CD8-positive, alpha-beta memory T cell (primary cell): Measurements from ENCODE around the gene PTTG2. TPM values are rescaled to one million over a fixed set of nuclear protein-coding genes. Genes with fewer than 3 reads are reported as not detected.

Experiments
- CTCF ChIA-PET: fragments of 350-600 bp; sonication (Branson Sonifier 250); formaldehyde crosslinking; loops from one replicate; lab custom pipeline; 2021; ENCODE audit warnings: antibody characterized with exemption; lab: Charles Lee
- POLR2A ChIA-PET: fragments of 350-600 bp; sonication (Branson Sonifier 250); formaldehyde crosslinking; loops from one replicate; lab custom pipeline; 2021; ENCODE audit warnings: antibody characterized with exemption; lab: Charles Lee
- DNase-seq, 5 donors: peaks; one replicate each; pipeline versions ENCODE4 v3.0.0 to v3.0.0-alpha.2; 2020 to 2022; ENCODE audit warnings: mixed read lengths in 1 of 5
- H3K27ac ChIP-seq: one replicate; pipeline ENCODE4 v1.7.0; 2013; ENCODE audit warnings: low read depth, mild to moderate bottlenecking, low read length, moderate library complexity
- H3K27me3 ChIP-seq: 2 replicates; pipeline ENCODE4 v1.7.0; 2013; ENCODE audit warnings: low read length, mild to moderate bottlenecking; ENCODE audit not compliant: insufficient read depth, poor library complexity, severe bottlenecking
- H3K36me3 ChIP-seq: 2 replicates; pipeline ENCODE4 v1.7.0; 2013; ENCODE audit warnings: mild to moderate bottlenecking, low read length, moderate library complexity; ENCODE audit not compliant: insufficient read depth
- H3K4me1 ChIP-seq: 2 replicates; pipeline ENCODE4 v1.7.0; 2013; ENCODE audit warnings: mild to moderate bottlenecking, low read length, moderate library complexity; ENCODE audit not compliant: insufficient read depth
- H3K4me3 ChIP-seq: 2 replicates; pipeline ENCODE4 v1.7.0; 2013; ENCODE audit warnings: mild to moderate bottlenecking, low read length
- H3K9me3 ChIP-seq: 2 replicates; pipeline ENCODE4 v1.7.0; 2013; ENCODE audit warnings: mild to moderate bottlenecking, low read length
- H3K27ac Mint-ChIP-seq, 8 donors: one replicate each; pipeline ENCODE4 v1.8.0; 2020 to 2021; ENCODE audit warnings: mixed read lengths in 8 of 8, mild to moderate bottlenecking in 6 of 8, inconsistent platforms in 3 of 8, moderate library complexity in 3 of 8
- H3K27me3 Mint-ChIP-seq, 2 donors: one replicate each; pipeline ENCODE4 v1.8.0; 2020 to 2021; ENCODE audit warnings: mixed read lengths in 2 of 2, mild to moderate bottlenecking in 1 of 2, moderate library complexity in 1 of 2
- H3K36me3 Mint-ChIP-seq, 3 donors: one replicate each; pipeline ENCODE4 v1.8.0; 2020 to 2021; ENCODE audit warnings: mixed read lengths in 3 of 3, inconsistent platforms in 1 of 3, mild to moderate bottlenecking in 1 of 3
- H3K4me1 Mint-ChIP-seq, 3 donors: one replicate each; pipeline ENCODE4 v1.8.0; 2020 to 2021; ENCODE audit warnings: mixed read lengths in 3 of 3, inconsistent platforms in 1 of 3, mild to moderate bottlenecking in 1 of 3
- H3K4me3 Mint-ChIP-seq, 7 donors: one replicate each; pipeline ENCODE4 v1.8.0; 2020 to 2021; ENCODE audit warnings: mixed read lengths in 7 of 7, mild to moderate bottlenecking in 6 of 7, moderate library complexity in 4 of 7, inconsistent platforms in 2 of 7
- H3K9me3 Mint-ChIP-seq, 5 donors: one replicate each; pipeline ENCODE4 v1.8.0; 2020 to 2022; ENCODE audit warnings: mixed read lengths in 5 of 5, mild to moderate bottlenecking in 3 of 5, moderate library complexity in 2 of 5, inconsistent platforms in 1 of 5
- polyA plus RNA-seq: library from polyadenylated mRNA; unstranded; fragments of 300-500 nt; fragmentation: Illumina TruSeq; gene quantifications from one replicate; pipeline ENCODE4 v1.2.3, GENCODE V29; 2021
- total RNA-seq, 2 experiments: library from RNA; stranded (reverse); gene quantifications; one replicate each; pipeline ENCODE4 v1.2.3, GENCODE V29; 2021

PTTG2 gene
- total and polyA plus RNA-seq, 3 experiments from 2014 or later = 0.55 TPM; not detected in 2

DNA sequence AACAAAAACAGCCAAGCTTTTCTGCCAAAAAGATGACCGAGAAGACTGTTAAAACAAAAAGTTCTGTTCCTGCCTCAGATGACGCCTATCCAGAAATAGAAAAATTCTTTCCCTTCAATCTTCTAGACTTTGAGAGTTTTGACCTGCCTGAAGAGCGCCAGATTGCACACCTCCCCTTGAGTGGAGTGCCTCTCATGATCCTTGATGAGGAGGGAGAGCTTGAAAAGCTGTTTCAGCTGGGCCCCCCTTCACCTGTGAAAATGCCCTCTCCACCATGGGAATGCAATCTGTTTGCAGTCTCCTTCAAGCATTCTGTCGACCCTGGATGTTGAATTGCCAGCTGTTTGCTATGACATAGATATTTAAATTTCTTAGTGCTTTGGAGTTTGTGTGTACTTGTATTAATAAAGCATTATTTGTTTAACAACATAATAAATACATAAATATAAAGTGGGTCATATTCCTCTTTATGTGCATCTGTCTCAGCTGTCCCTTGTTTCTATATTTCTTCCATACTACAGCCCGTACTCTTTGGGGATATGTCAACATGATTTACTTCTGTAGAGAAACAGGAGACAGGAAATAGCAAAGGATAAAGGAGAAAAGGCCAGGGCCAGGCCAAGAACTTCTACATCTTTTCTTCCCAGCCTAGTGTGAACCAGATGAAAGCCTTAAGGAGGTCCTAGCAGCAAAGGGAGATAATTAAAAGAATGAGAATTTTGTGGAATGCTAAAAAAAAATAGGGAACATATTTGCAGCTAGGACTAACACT is 667 bp downstream of the PTTG2 start:
- no peaks in the 10 kb centered on the region for H3K9me3 ChIP-seq
- ChIA-PET CTCF (no interaction called here), POLR2A (no interaction called here)
- no peaks in the 10 kb centered on the region for H3K4me1 ChIP-seq
- no peaks in the 10 kb centered on the region for H3K36me3 ChIP-seq
- H3K27me3 ChIP-seq = no peaks in the 10 kb centered on the region
- H3K4me1 Mint-ChIP-seq = peaks cover 13 to 19% (median 17%) of the 10 kb centered on the region in 3 donors
- H3K27me3 Mint-ChIP-seq = no peaks in the 10 kb centered on the region
- H3K4me3 ChIP-seq = no peak overlapping the region
- no peaks in the 10 kb centered on the region for H3K9me3 Mint-ChIP-seq
- H3K4me3 Mint-ChIP-seq = no peak overlapping the region
- no peak for DNase-seq
- no peak overlapping the region for H3K27ac ChIP-seq
- peaks cover 0 to 7% (median 1%) of the 10 kb centered on the region in 3 donors for H3K36me3 Mint-ChIP-seq
- peak overlapping the region in 1 of 8 donors; percentile 79 for H3K27ac Mint-ChIP-seq

DNA sequence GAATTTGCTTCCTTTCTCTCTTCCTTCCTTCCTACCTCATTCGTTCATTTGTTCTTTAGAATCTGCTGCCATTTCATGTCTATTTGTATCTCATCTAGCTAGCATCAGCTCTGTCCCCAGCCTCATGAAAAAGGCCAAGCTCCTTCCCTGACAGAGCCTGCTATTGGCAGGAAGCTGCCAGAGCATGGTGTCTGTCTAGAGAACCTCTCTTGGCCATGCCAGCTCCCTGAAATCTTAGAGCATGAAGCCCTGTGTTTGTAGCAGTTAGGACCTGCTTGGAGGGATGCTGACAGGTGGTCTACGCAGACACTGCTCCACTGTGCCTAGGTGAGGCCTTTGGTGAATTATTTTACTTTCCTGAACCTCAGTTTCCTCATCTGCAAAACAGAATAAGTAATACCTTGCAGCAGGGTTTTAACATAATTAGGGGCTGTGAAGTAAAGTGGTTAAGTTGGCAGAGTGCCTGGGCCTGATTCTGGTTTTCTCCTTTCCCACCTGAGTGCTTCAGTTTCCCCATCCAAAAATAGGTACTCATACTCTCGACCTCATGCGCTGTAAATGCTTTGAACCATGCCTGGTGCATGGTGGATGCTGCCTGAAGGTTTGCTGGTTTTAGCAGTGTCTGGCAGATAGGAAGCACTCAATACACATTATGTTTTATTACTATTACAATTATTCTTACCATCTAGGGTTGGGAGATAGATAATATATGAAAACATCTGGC is 4.7 kb downstream of the PTTG2 start:
- Mint-ChIP-seq H3K27me3 (no peaks in the 10 kb centered on the region), H3K9me3 (no peaks in the 10 kb centered on the region), H3K4me1 (peaks cover 15 to 25% (median 21%) of the 10 kb centered on the region in 3 donors), H3K4me3 (no peak overlapping the region), H3K36me3 (peaks cover 0 to 4% (median 2%) of the 10 kb centered on the region in 3 donors), H3K27ac (peak overlapping the region in 4 of 8 donors; percentile 64 to 96 (median 75))
- no peak for DNase-seq
- ChIA-PET CTCF (no interaction called here), POLR2A (no interaction called here)
- Histone ChIP-seq H3K4me1 (no peaks in the 10 kb centered on the region), H3K4me3 (no peak overlapping the region), H3K27me3 (no peaks in the 10 kb centered on the region), H3K9me3 (no peaks in the 10 kb centered on the region), H3K27ac (no peak overlapping the region), H3K36me3 (no peaks in the 10 kb centered on the region)

DNA sequence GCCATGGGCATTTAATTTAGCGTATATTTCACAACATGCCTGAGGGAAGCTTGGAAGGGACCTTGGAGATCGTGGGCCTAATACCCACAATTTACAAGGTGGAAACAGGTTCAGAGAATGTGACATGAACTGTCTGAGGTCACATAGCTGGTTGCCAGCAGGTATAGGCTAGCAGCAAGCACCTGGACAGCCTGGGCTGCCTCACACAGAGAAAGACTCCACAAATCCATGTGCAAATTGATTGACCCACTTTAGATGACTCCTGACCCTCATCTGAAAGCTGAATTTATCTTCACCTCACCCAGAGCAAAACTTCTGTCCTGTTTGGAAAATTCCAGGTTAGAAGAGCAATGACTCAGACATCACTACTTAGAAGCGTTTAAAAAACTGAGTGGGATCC is 5.8 kb downstream of the PTTG2 start:
- Mint-ChIP-seq H3K4me3 (no peak overlapping the region), H3K4me1 (peaks cover 24 to 30% (median 27%) of the 10 kb centered on the region in 3 donors)
- POLR2A ChIA-PET = no interaction called here

GRCh38 chr4:37967736-37968135 is 7.5 kb downstream of the PTTG2 start:
- Mint-ChIP-seq H3K27ac (no peak overlapping the region), H3K4me3 (no peak overlapping the region), H3K9me3 (no peaks in the 10 kb centered on the region), H3K4me1 (peaks cover 24 to 30% (median 27%) of the 10 kb centered on the region in 3 donors), H3K36me3 (peaks cover 0 to 8% (median 2%) of the 10 kb centered on the region in 3 donors), H3K27me3 (no peaks in the 10 kb centered on the region)
- DNase-seq = no peak
- no peaks in the 10 kb centered on the region for H3K4me1 ChIP-seq
- ChIA-PET CTCF (interaction anchor here (1.1 to 1.6 kb wide), 2 partner anchors 10 to 165 kb away, joined by 3 to 5 read pairs; no protein-coding TSS in a partner anchor), POLR2A (no interaction called here)
- no peaks in the 10 kb centered on the region for H3K9me3 ChIP-seq
- no peaks in the 10 kb centered on the region for H3K36me3 ChIP-seq
- no peak overlapping the region for H3K27ac ChIP-seq
- H3K27me3 ChIP-seq = no peaks in the 10 kb centered on the region
- H3K4me3 ChIP-seq = no peak overlapping the region

More for the DNA sequence above, 5.8 kb downstream of the PTTG2 start:
- CTCF ChIA-PET = no interaction called here
- Mint-ChIP-seq H3K9me3 (no peaks in the 10 kb centered on the region), H3K27ac (no peak overlapping the region), H3K36me3 (peaks cover 0 to 8% (median 2%) of the 10 kb centered on the region in 3 donors), H3K27me3 (no peaks in the 10 kb centered on the region)
- no peak overlapping the region for H3K27ac ChIP-seq
- H3K4me1 ChIP-seq = no peaks in the 10 kb centered on the region
- no peak for DNase-seq
- no peaks in the 10 kb centered on the region for H3K27me3 ChIP-seq
- H3K36me3 ChIP-seq = no peaks in the 10 kb centered on the region
- H3K4me3 ChIP-seq = no peak overlapping the region
- no peaks in the 10 kb centered on the region for H3K9me3 ChIP-seq

GRCh38 chr4:37968747-37969146 is 8.5 kb downstream of the PTTG2 start:
- Mint-ChIP-seq H3K4me1 (peaks cover 23 to 29% (median 26%) of the 10 kb centered on the region in 3 donors), H3K9me3 (no peaks in the 10 kb centered on the region), H3K27me3 (no peaks in the 10 kb centered on the region), H3K27ac (no peak overlapping the region), H3K4me3 (no peak overlapping the region), H3K36me3 (peaks cover 0 to 8% (median 2%) of the 10 kb centered on the region in 3 donors)
- H3K4me3 ChIP-seq = no peak overlapping the region
- ChIA-PET CTCF (no interaction called here), POLR2A (no interaction called here)
- no peaks in the 10 kb centered on the region for H3K4me1 ChIP-seq
- no peaks in the 10 kb centered on the region for H3K36me3 ChIP-seq
- no peak for DNase-seq
- no peak overlapping the region for H3K27ac ChIP-seq
- no peaks in the 10 kb centered on the region for H3K9me3 ChIP-seq
- no peaks in the 10 kb centered on the region for H3K27me3 ChIP-seq

GRCh38 chr4:37970702-37971101 is 10.5 kb downstream of the PTTG2 start:
- Histone ChIP-seq H3K27me3 (no peaks in the 10 kb centered on the region), H3K4me3 (no peak overlapping the region), H3K4me1 (no peaks in the 10 kb centered on the region), H3K36me3 (no peaks in the 10 kb centered on the region), H3K27ac (no peak overlapping the region), H3K9me3 (no peaks in the 10 kb centered on the region)
- H3K27ac Mint-ChIP-seq = peak overlapping the region in 1 of 8 donors; percentile 24
- ChIA-PET CTCF (interaction anchor here (1.0 kb wide), 1 partner anchor 23 kb away, joined by 3 read pairs; no protein-coding TSS in a partner anchor), POLR2A (no interaction called here)
- peak; percentile 16 to 67 (median 31) for DNase-seq
- peaks cover 11 to 14% (median 11%) of the 10 kb centered on the region in 3 donors for H3K4me1 Mint-ChIP-seq
- H3K4me3 Mint-ChIP-seq = no peak overlapping the region
- peaks cover 0 to 8% (median 2%) of the 10 kb centered on the region in 3 donors for H3K36me3 Mint-ChIP-seq
- H3K27me3 Mint-ChIP-seq = no peaks in the 10 kb centered on the region
- no peaks in the 10 kb centered on the region for H3K9me3 Mint-ChIP-seq

DNA sequence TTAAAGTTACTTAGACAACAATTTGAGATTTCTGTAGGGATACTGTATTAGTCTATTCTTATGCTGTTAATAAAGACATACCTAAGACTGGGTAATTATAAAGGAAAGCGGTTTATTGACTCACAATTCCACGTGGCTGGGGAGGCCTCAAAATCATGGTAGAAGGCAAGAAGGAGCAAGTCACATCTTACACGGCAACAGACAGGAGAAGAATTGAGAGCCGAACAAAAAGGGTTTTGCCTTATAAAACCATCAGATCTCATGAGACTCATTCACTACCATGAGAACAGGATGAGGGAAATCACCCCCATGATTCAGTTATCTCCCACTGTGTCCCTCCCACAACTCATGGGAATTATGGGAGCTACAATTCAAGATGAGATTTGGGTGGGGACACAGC is 11.0 kb downstream of the PTTG2 start:
- Histone ChIP-seq H3K4me1 (no peaks in the 10 kb centered on the region), H3K4me3 (no peak overlapping the region), H3K27ac (no peak overlapping the region), H3K27me3 (no peaks in the 10 kb centered on the region), H3K9me3 (no peaks in the 10 kb centered on the region), H3K36me3 (no peaks in the 10 kb centered on the region)
- no peak for DNase-seq
- Mint-ChIP-seq H3K4me3 (no peak overlapping the region), H3K9me3 (no peaks in the 10 kb centered on the region), H3K27ac (peak overlapping the region in 2 of 8 donors; percentile 23 to 38), H3K36me3 (peaks cover 0 to 8% (median 2%) of the 10 kb centered on the region in 3 donors), H3K27me3 (no peaks in the 10 kb centered on the region), H3K4me1 (peaks cover 11 to 14% (median 14%) of the 10 kb centered on the region in 3 donors)
- ChIA-PET POLR2A (no interaction called here), CTCF (no interaction called here)

DNA sequence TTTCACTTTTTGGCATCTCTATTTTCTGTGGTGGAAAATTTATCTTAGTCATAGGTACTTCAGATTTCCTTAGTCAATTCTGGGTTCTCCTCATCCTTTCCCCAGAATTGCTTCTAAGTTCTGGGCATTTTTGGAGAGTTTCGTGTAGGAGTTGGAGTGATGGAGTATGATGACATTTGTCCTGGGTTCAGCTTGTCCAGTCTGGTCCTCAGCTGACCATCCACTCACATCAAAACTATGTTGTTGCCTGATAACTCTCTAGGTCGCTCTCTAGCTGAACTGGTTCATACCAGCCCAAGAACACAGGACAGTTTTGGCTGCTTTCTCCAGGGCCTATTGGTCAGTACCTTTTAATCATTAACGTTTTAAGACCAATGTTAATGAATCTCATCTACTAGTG is 13.2 kb downstream of the PTTG2 start:
- H3K36me3 ChIP-seq = no peaks in the 10 kb centered on the region
- CTCF ChIA-PET = no interaction called here
- H3K4me3 ChIP-seq = no peak overlapping the region
- peaks cover 16 to 27% (median 25%) of the 10 kb centered on the region in 3 donors for H3K4me1 Mint-ChIP-seq
- H3K27me3 ChIP-seq = no peaks in the 10 kb centered on the region
- no peak overlapping the region for H3K27ac ChIP-seq
- peaks cover 6% of the 10 kb centered on the region for H3K4me1 ChIP-seq
- H3K27ac Mint-ChIP-seq = peak overlapping the region in 2 of 8 donors; percentile 3 to 59
- no peaks in the 10 kb centered on the region for H3K9me3 ChIP-seq
- peaks cover 0 to 8% (median 2%) of the 10 kb centered on the region in 3 donors for H3K36me3 Mint-ChIP-seq
- no peak overlapping the region for H3K4me3 Mint-ChIP-seq
- POLR2A ChIA-PET = no interaction called here
- H3K9me3 Mint-ChIP-seq = no peaks in the 10 kb centered on the region
- DNase-seq = no peak
- H3K27me3 Mint-ChIP-seq = no peaks in the 10 kb centered on the region
